NCI-H1105 (cell line): ENCODE data around the gene ZNF358.

ENCODE experiments used
- DNase-seq: peaks from one replicate; lab custom pipeline; 2025; lab: John Stamatoyannopoulos, UW

Gene ZNF358

DNA sequence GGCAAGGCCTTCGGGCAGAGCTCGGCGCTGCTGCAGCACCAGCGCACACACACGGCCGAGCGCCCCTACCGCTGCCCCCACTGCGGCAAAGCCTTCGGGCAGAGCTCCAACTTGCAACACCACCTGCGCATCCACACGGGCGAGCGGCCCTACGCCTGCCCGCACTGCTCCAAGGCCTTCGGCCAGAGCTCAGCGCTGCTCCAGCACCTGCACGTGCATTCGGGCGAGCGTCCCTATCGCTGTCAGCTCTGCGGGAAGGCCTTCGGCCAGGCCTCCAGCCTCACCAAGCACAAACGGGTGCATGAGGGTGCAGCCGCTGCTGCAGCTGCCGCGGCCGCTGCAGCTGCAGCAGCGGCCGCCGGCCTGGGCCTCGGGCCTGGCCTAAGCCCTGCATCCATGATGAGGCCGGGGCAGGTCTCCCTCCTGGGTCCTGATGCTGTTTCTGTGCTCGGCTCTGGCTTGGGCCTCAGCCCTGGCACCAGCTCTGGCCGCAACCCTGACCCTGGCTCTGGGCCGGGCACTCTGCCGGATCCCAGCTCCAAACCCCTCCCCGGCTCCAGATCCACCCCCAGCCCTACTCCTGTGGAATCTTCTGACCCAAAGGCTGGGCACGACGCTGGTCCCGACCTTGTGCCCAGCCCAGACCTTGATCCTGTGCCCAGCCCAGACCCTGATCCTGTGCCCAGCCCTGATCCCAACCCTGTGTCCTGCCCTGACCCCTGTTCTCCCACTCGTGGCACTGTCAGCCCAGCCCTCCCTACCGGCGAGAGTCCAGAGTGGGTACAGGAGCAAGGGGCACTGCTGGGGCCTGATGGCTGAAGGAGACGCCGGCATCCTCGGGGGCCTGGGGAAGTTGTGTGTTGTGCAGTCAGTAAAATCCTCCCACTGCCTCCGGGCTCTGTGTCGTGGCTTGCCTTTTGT lies 4.5 kb downstream of the ZNF358 start:
- no peak for DNase-seq

GRCh38 chr19:7521551-7522071 lies 5.7 kb downstream of the ZNF358 start:
- DNase-seq = no peak

DNA sequence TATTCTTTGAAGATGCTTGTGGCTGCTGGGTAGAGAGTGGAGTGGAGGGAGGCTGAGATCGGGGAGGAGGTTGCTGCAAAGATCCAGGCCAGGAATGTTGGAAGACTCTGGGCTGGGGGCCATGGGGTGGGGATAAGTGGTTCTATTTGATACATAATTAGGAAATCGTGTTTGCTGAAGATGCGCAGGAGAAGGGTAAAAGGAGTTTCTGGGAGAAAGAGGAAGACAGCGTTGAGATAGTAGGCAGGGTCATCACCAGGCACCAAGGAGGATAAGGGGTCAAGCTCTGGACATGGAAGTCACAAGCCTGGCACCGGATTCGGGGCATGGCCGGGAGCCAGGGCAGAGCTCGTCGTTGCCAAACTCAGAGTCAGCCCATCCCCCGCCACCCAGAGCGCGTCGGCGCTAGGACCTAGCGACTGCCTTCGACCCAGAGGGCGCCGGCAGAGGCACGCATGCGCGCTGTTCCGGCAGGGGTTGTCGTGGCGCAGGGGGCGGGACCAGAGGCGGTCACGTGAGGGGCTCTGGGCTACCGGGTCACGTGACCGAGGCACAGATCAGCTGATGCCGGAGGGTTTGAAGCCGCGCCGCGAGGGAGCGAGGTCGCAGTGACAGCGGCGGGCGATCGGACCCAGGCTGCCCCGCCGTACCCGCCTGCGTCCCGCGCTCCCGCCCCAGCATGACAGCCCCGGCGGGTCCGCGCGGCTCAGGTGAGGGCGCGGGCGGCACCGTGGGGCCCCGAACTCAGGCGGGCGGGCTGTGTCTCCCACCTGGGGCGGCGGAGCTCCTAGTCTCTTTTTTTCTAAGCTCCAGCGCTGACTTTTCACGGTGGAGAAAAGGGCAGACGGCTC lies 6.4 kb downstream of the ZNF358 start, which contains the start of gene MCOLN1:
MCOLN1 (plus strand) TSS at position 553 of the 851 bp plus-strand sequence; CDS start at position 680, 127 bp downstream.
- DNase-seq = peak; percentile 98

- no peak for DNase-seq
These were observed 7.2 kb downstream of the ZNF358 start for GRCh38 chr19:7522923-7523667.

DNA sequence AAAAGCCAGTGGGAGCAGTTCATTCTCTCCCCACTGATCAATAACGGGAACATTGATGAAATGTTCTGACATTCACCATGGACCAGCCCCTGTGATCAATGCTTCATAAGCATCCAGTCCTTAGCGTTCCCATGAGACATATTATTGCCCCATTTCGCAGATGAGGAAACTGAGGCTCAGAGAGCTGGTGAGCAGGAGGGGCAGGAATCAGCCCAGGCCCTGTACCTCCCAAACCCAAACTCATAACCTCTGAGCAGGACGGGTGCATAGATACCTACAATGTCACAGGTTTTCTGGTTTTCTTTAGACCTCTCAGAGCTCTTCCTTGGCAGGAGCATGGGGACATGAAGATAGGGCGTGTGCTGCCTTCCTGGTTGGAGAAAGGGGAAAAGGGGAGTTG lies 8.6 kb downstream of the ZNF358 start:
- DNase-seq = no peak

DNA sequence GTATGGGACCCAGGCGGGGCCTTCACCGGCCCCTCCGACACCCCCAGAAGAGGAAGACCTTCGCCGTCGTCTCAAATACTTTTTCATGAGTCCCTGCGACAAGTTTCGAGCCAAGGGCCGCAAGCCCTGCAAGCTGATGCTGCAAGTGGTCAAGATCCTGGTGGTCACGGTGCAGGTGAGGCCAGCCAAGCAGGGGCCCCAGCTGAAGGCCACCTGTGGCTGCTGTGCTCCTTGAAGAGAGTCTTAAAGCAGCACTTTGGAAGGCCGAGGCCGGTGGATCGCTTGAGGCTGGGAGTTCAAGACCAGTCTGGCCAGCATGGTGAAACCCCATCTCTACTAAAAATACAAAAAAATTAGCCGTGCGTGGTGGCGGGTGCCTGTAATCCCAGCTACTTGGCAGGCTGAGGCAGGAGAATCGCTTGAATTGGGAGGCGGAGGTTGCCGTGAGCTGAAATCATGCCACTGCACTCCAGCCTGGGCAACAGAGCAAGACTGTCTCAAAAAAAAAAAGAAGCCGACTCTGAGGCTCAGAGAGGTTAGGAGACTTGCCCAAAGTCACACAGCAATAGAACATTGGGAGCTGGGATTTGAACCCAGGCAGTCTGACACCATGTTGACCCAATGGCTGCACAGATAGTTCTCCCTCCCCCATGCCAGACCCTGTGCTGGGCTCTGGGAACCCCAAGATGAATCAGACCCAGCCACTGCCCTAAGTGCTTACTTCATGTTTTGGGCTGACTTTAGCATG lies 9.3 kb downstream of the ZNF358 start:
- no peak for DNase-seq

GRCh38 chr19:7526059-7526929 lies 10.4 kb downstream of the ZNF358 start:
- DNase-seq = no peak

DNA sequence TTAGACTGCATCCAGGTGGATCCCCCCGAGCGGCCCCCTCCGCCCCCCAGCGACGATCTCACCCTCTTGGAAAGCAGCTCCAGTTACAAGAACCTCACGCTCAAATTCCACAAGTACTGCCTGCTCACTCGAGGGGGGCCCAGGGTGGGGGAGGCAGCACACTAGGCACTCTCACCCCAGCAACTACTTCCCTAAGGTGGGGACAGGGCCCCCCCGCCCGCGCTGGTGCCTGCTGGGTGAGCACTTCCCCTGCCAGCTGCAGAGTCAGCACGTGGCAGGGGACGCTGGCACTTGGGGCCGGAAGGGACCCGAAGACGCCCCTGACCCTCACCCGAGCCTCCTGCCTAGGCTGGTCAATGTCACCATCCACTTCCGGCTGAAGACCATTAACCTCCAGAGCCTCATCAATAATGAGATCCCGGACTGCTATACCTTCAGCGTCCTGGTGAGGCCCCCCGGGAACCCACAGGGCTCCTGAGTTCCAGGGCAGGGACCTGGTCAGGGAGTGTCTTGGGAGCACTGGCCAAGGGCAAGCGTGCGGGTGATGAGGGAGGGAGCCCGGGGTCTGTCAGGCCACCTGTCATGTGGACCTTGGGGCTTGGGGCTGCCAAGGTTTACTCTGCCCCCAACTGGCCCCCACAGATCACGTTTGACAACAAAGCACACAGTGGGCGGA lies 11.8 kb downstream of the ZNF358 start:
- no peak for DNase-seq

GRCh38 chr19:7528192-7528519 lies 12.3 kb downstream of the ZNF358 start:
- no peak for DNase-seq

GRCh38 chr19:7528522-7529245 lies 12.8 kb downstream of the ZNF358 start:
- DNase-seq = no peak

DNA sequence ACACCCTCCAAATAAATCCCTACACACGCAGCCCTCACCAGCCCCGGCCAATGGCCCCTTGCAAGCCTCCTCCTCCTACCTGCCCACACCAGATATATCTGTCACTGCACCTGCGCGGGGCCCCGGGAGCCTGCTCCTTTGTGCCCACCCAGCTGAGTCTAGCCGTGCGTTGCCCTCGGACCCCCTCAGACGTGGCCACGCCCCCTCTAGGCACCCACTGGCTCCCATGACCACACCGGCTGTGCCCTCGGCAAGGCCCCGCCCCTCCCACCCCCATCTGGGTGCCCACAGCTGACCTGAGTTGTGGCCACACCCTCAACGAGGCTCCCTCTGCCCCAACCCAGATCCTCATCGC lies 13.3 kb downstream of the ZNF358 start:
- no peak for DNase-seq

GRCh38 chr19:7529610-7530490 lies 13.9 kb downstream of the ZNF358 start:
- no peak for DNase-seq

- DNase-seq = peak; percentile 70
These were observed 17.5 kb downstream of the ZNF358 start for GRCh38 chr19:7533281-7533885.

DNA sequence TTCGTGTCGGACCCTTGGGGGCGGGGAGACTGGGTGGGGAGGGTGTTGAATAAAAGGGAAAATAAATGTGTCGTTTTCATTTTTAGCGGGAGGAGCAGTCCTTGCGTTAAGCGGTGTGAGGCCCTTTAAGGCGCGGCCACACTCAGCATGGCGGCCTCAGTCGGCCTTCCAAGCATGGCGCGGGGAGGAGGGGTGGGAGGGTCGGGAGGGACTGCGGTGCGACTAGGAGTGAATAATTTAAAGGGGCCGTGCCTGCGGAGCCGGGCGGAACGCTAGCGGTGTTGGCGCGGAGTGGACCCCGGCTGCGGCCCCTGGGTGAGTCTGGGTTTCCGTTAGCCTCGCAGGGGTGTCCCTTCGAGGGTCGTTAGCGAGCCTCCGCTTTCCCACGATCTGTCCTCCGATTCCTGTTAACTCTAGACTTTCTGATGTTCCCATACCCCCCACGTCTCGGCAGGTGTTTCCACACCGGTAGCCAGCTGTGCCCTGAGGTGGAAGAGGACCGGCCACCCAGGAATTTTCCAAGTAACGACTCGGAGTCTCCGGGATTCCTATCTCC lies 18.1 kb downstream of the ZNF358 start:
- DNase-seq = peak; percentile 90

- DNase-seq = peak; percentile 28
These were observed 18.7 kb downstream of the ZNF358 start for GRCh38 chr19:7534531-7535046.

DNA sequence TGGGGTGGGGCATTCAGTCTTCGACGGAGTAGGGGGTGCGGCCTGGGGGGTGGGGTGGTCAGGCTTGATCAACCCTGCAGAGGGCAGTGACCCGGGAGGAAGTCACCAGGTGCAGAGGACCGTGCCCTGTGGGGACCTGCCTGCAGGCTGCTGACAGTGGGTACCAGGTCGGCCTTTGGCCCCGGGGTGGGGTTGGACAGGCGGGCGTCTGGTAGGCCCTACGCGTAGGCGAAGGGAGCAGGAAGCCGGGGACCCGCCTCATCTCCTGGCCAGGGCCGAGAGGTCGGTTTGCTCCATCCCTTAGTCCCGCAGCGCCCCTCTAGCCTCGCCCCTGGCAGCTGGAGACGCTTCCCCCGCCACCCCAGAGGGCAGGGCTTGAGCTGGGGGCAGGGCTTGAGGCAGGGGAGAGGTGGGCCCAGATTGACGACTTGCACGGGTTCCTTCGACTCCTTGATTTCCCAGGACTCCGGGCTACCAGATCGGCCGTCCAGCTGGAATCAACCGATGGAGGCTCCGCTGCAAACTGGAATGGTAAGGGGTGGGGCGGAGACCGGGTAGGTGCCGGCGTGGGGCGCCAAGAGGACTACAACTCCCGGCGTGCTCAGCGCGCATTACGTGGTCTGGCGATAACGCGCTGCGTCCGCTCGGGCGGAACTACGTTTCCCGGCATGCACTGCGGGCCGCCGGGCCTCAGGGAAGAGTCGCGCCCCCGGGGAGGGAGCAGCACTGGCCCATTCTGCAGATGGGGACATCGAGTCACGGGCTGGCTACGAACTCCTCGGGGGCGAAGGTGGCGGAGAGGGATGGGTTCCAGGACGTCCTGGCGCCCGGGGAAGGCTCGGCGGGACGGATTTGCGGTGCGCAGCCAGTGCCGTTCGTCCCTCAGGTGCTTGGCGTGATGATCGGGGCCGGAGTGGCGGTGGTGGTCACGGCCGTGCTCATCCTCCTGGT lies 19.4 kb downstream of the ZNF358 start, which contains the start of gene PNPLA6:
PNPLA6 (plus strand) TSS at position 671 of the 951 bp plus-strand sequence; CDS start at position 743, 72 bp downstream.
- peak; percentile 88 for DNase-seq
